Measurements from ENCODE around the gene SLAIN1. TPM values are rescaled to one million over a fixed set of nuclear protein-coding genes. Genes with fewer than 3 reads are reported as not detected.

Gene SLAIN1
- total RNA-seq, 1 donor from 2014 or later: 7.4 TPM

GRCh38 chr13:77752512-77753069 is 55.1 kb downstream of the SLAIN1 start:
- H3K4me3 Mint-ChIP-seq (ENCODE audit: unreplicated experiment): no peak overlapping the region
- TF ChIP-seq CTCF (IDR thresholded peaks at IDR 0.05; ENCODE audit: unreplicated experiment): no peak
- H3K36me3 Mint-ChIP-seq (ENCODE audit: low read depth, unreplicated experiment): no peaks in the 10 kb centered on the region
- H3K27me3 Mint-ChIP-seq (ENCODE audit: unreplicated experiment): no peaks in the 10 kb centered on the region
- no peaks in the 10 kb centered on the region for H3K9me3 Mint-ChIP-seq (ENCODE audit: unreplicated experiment)
- no peak for DNase-seq (ENCODE audit: low spot score)
- H3K4me1 Mint-ChIP-seq (ENCODE audit: unreplicated experiment): no peaks in the 10 kb centered on the region
- no peak overlapping the region for H3K27ac Mint-ChIP-seq (ENCODE audit: unreplicated experiment)

DNA sequence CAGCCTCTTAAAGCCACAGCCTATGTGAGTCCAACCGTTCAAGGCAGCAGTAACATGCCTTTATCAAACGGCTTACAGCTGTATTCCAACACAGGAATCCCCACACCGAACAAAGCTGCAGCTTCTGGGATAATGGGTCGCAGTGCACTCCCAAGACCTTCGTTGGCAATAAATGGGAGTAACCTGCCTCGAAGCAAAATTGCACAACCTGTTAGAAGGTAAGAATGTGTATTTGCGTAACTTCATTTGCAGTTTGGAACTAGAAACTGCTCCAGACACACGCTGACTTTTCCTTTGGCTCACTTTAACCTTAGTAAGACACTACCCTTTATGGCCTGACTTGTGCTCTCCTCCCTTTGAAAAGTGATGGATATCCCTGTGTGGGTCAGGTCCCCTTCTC is 63.4 kb downstream of the SLAIN1 start:
- Mint-ChIP-seq H3K27me3 (ENCODE audit: unreplicated experiment) (no peaks in the 10 kb centered on the region), H3K36me3 (ENCODE audit: low read depth, unreplicated experiment) (no peaks in the 10 kb centered on the region), H3K4me3 (ENCODE audit: unreplicated experiment) (no peak overlapping the region), H3K4me1 (ENCODE audit: unreplicated experiment) (no peaks in the 10 kb centered on the region), H3K9me3 (ENCODE audit: unreplicated experiment) (no peaks in the 10 kb centered on the region), H3K27ac (ENCODE audit: unreplicated experiment) (no peak overlapping the region)
- no peak for DNase-seq (ENCODE audit: low spot score)
- TF ChIP-seq CTCF (IDR thresholded peaks at IDR 0.05; ENCODE audit: unreplicated experiment): no peak

- H3K4me3 Mint-ChIP-seq (ENCODE audit: unreplicated experiment): no peak overlapping the region
- TF ChIP-seq CTCF (IDR thresholded peaks at IDR 0.05; ENCODE audit: unreplicated experiment): no peak
- no peak for DNase-seq (ENCODE audit: low spot score)
- H3K9me3 Mint-ChIP-seq (ENCODE audit: unreplicated experiment): no peaks in the 10 kb centered on the region
- H3K4me1 Mint-ChIP-seq (ENCODE audit: unreplicated experiment): no peaks in the 10 kb centered on the region
- no peak overlapping the region for H3K27ac Mint-ChIP-seq (ENCODE audit: unreplicated experiment)
- peaks cover 3% of the 10 kb centered on the region for H3K27me3 Mint-ChIP-seq (ENCODE audit: unreplicated experiment)
- H3K36me3 Mint-ChIP-seq (ENCODE audit: low read depth, unreplicated experiment): no peaks in the 10 kb centered on the region
Measured at GRCh38 chr13:77767413-77767812, 69.9 kb downstream of the SLAIN1 start.

- H3K36me3 Mint-ChIP-seq (ENCODE audit: low read depth, unreplicated experiment): no peaks in the 10 kb centered on the region
- no peak overlapping the region for H3K4me3 Mint-ChIP-seq (ENCODE audit: unreplicated experiment)
- no peaks in the 10 kb centered on the region for H3K27me3 Mint-ChIP-seq (ENCODE audit: unreplicated experiment)
- no peak for TF ChIP-seq CTCF (IDR thresholded peaks at IDR 0.05; ENCODE audit: unreplicated experiment)
- no peaks in the 10 kb centered on the region for H3K4me1 Mint-ChIP-seq (ENCODE audit: unreplicated experiment)
- H3K9me3 Mint-ChIP-seq (ENCODE audit: unreplicated experiment): no peaks in the 10 kb centered on the region
- DNase-seq (ENCODE audit: low spot score): no peak
- H3K27ac Mint-ChIP-seq (ENCODE audit: unreplicated experiment): no peak overlapping the region
Measured at GRCh38 chr13:77774181-77774580, 76.7 kb downstream of the SLAIN1 start.

DNA sequence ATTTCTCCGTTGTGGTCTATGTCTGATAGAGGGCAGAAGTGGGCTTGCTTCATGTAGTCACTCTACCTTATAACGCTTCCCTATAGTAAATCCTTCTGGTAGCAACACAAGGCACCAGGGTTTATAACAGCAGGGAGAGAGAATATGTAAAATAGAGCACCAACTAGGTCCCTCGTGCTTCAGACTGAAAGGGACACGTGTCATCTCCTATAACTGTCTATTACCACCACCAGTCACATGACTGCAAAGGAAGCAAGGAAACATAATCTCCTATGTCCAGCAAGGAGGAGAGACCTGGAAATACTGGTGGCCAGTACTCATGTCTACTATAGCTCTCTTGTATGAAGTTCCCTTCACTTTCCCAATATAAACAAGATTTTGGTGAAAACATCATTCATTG is 79.2 kb downstream of the SLAIN1 start:
- H3K4me1 Mint-ChIP-seq (ENCODE audit: unreplicated experiment): peaks cover 7% of the 10 kb centered on the region
- no peaks in the 10 kb centered on the region for H3K9me3 Mint-ChIP-seq (ENCODE audit: unreplicated experiment)

More for the DNA sequence above, 79.2 kb downstream of the SLAIN1 start:
- no peak for DNase-seq (ENCODE audit: low spot score)
- Mint-ChIP-seq H3K4me3 (ENCODE audit: unreplicated experiment) (no peak overlapping the region), H3K27me3 (ENCODE audit: unreplicated experiment) (peaks cover 3% of the 10 kb centered on the region), H3K27ac (ENCODE audit: unreplicated experiment) (no peak overlapping the region), H3K36me3 (ENCODE audit: low read depth, unreplicated experiment) (no peaks in the 10 kb centered on the region)
- TF ChIP-seq CTCF (IDR thresholded peaks at IDR 0.05; ENCODE audit: unreplicated experiment): no peak
